NCI-H1694 treated with DMSO at 0.1 percent for 48 hours (cell line): Measurements from ENCODE around the gene POLR2L.

Source experiments
- DNase-seq: peaks from one replicate; lab custom pipeline; 2025; lab: John Stamatoyannopoulos, UW

Gene POLR2L

GRCh38 chr11:868802-869201 lies 26.5 kb upstream of the POLR2L start:
- DNase-seq, result no peak

- DNase-seq, result no peak
These were observed 26.1 kb upstream of the POLR2L start for GRCh38 chr11:868394-868793.

GRCh38 chr11:867856-868358 lies 25.6 kb upstream of the POLR2L start:
- no peak for DNase-seq

GRCh38 chr11:866481-866880 lies 24.2 kb upstream of the POLR2L start:
- no peak for DNase-seq

GRCh38 chr11:865462-866430 lies 23.4 kb upstream of the POLR2L start:
- no peak for DNase-seq

- DNase-seq, result no peak
These were observed 22.6 kb upstream of the POLR2L start for GRCh38 chr11:864898-865297.

- no peak for DNase-seq
These were observed 21.8 kb upstream of the POLR2L start for GRCh38 chr11:863910-864827.

GRCh38 chr11:863023-863909 lies 20.9 kb upstream of the POLR2L start:
- no peak for DNase-seq

GRCh38 chr11:862696-863022 lies 20.3 kb upstream of the POLR2L start:
- DNase-seq, result no peak

- no peak for DNase-seq
These were observed 19.8 kb upstream of the POLR2L start for GRCh38 chr11:862081-862661.

GRCh38 chr11:861105-861479 lies 18.8 kb upstream of the POLR2L start:
- no peak for DNase-seq

- no peak for DNase-seq
These were observed 18.1 kb upstream of the POLR2L start for GRCh38 chr11:860234-861104.

- peak; percentile 83 for DNase-seq
These were observed 17.2 kb upstream of the POLR2L start for GRCh38 chr11:859394-860131.

- no peak for DNase-seq
These were observed 16.5 kb upstream of the POLR2L start for GRCh38 chr11:858762-859339.

- DNase-seq, result no peak
These were observed 15.9 kb upstream of the POLR2L start for GRCh38 chr11:858053-858761.

- no peak for DNase-seq
These were observed 14.1 kb upstream of the POLR2L start for GRCh38 chr11:856397-856796.

- no peak for DNase-seq
These were observed 13.5 kb upstream of the POLR2L start for GRCh38 chr11:855796-856195.

- DNase-seq, result no peak
These were observed 13.0 kb upstream of the POLR2L start for GRCh38 chr11:855330-855674.
